ENCODE results near the gene SIRT3. TPM values are rescaled to one million over a fixed set of nuclear protein-coding genes. Genes with fewer than 3 reads are reported as not detected.
A peak's percentile ranks its signal among the peaks of the same experiment; 100 is the strongest.
"Not testable (repeated sequence)": the region's sequence is repeated elsewhere in the genome, so short reads cannot be mapped to it uniquely, and the experiment has no call there.

The SIRT3 gene
- total RNA-seq, 2 experiments from 2014 or later: 19.6 to 23.3 TPM

DNA sequence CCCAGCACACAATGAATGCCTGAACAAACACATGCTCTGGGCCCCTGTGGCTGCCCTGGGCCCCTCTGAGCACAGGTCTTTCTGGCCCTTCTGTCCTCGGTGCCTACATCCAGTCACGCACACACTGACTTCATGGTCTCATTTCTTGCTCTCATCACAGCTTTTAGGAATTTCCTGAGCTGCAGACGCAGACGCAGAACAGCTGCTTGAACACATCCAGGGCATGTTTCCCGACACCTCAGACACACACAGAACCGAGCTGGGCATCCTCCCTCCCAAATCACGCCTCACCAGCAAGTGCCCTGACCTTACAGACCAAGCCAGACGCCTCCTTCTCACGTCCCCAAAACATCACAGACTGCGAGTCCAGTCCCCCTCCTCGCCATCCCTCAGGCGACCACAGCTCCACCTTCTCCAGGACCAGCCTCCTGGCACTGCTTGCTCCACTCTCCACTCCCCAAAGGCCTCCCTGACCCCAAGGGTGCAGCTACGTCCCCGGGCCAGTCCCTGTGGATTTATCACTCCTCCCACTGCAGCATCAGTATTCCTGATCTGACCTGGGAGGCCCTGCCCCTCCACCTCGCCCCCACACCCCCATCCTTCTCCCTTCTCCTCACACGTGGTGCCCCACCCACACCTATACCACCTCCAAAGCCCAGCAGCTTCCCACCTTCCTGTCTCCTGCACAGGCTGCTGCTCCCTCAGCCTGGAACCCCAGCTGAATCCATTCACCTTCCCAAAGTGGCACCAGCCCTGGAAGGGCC, 12.9 kb downstream of the SIRT3 start:
- Mint-ChIP-seq H3K36me3 (ENCODE audit: low read depth) (peaks cover 4% of the 10 kb centered on the region), H3K9me3 (ENCODE audit: low read depth) (no peaks in the 10 kb centered on the region), H3K4me3 (no peak overlapping the region), H3K27ac (no peak overlapping the region), H3K4me1 (peaks cover 8% of the 10 kb centered on the region), H3K27me3 (no peaks in the 10 kb centered on the region)
- ATAC-seq (no peak), DNase-seq (no peak)
- POLR2A ChIA-PET: no interaction called here
- intact Hi-C loops (cut with DNase I, micrococcal nuclease): no loop called here
- CTCF ChIA-PET: interaction anchor here (1.7 kb wide), 1 partner anchor 27 kb away, joined by 6 read pairs; no protein-coding TSS in a partner anchor

DNA sequence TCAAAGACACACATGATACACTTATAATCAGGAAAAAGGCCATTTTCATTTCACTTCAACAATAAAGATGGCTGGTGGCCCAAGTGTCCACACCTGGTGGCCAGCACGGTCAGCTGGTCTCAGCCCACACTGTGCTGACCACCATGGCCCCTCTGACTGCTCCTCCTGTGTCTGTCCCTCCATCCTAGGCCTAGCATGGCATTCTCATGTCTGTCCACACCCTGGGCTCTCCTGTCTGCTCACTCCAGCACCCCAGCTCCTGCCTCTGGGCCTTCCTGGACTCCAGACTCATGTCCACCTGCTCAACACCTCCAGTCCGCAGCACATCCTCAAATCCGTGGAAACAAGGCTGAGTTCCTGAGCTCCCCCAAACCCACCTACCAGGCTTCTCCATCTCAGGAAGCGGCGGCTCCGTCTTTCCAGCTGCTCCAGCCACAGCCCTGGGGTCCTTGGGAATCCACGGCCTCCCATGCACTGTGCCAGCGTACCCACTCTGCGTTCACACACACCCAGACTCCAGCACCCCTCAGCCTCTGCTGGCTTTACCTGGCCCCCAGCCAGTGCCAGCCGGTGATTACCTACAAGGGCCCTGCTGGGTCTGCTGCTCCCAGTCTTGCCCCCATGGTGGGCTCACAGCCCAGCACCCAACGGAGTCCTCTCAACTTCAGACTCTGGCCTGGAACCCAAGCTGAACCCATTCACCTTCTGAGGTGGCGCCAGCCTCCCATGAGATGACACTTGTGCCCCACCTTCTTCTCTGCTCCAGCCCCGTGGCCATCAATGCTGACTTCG, 13.9 kb downstream of the SIRT3 start:
- H3K4me3 Mint-ChIP-seq: no peak overlapping the region
- H3K4me1 Mint-ChIP-seq: peaks cover 15% of the 10 kb centered on the region
- DNase-seq: no peak
- H3K9me3 Mint-ChIP-seq (ENCODE audit: low read depth): no peaks in the 10 kb centered on the region
- peaks cover 6% of the 10 kb centered on the region for H3K36me3 Mint-ChIP-seq (ENCODE audit: low read depth)
- H3K27ac Mint-ChIP-seq: no peak overlapping the region
- no peaks in the 10 kb centered on the region for H3K27me3 Mint-ChIP-seq
- ChIA-PET POLR2A (no interaction called here), CTCF (interaction anchor here (0.5 to 1.7 kb wide), 2 partner anchors 28 to 200 kb away, joined by 4 to 6 read pairs; no protein-coding TSS in a partner anchor)
- ATAC-seq: no peak
- intact Hi-C loops (cut with DNase I, micrococcal nuclease): no loop called here

DNA sequence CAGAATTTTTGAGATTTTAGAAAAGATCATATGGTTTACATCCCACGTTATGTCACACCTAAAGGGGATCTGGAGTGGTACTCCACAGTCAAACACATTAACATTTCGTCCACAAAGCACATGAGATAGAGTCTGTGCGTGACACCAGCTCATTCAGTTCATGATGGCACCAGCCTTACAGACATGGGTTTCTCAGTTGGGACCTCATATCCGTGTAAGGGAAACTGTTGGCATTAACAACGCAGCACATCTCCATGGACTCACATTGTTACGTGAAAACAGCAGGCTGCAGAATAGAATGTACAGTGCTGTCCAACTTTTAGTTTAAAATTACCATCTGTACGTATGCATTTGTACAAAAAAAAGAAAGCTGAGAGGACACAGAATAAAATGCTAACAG, 14.6 kb downstream of the SIRT3 start:
- Mint-ChIP-seq H3K27me3 (no peaks in the 10 kb centered on the region), H3K4me3 (no peak overlapping the region), H3K4me1 (peaks cover 15% of the 10 kb centered on the region), H3K27ac (no peak overlapping the region), H3K36me3 (ENCODE audit: low read depth) (peaks cover 6% of the 10 kb centered on the region), H3K9me3 (ENCODE audit: low read depth) (no peaks in the 10 kb centered on the region)
- POLR2A ChIA-PET: no interaction called here
- DNase-seq: no peak
- CTCF ChIA-PET: interaction anchor here (1.2 to 1.7 kb wide), 2 partner anchors 28 to 29 kb away, joined by 5 to 6 read pairs; no protein-coding TSS in a partner anchor
- intact Hi-C loops (cut with DNase I, micrococcal nuclease): no loop called here
- no peak for ATAC-seq

DNA sequence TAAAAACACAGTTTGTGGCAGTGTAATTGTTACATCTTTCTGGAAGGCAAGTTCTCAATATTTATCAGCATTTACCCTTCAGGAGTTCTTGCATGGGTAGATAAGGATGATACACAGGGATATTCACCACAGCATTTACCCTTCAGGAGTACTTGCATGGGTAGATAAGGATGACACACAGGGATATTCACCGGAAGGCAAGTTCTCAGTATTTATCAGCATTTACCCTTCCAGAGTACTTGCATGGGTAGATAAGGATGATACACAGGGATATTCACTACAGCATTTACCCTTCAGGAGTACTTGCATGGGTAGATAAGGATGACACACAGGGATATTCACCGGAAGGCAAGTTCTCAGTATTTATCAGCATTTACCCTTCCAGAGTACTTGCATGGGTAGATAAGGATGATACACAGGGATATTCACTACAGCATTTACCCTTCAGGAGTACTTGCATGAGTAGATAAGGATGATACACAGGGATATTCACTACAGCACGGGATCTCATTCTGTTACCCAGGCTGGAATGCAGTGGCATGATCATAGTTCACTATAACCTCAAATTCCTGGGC, 15.4 kb downstream of the SIRT3 start:
- POLR2A ChIA-PET: not testable (repeated sequence)
- CTCF ChIA-PET: interaction anchor here (1.2 kb wide), 1 partner anchor 28 kb away, joined by 5 read pairs; no protein-coding TSS in a partner anchor

DNA sequence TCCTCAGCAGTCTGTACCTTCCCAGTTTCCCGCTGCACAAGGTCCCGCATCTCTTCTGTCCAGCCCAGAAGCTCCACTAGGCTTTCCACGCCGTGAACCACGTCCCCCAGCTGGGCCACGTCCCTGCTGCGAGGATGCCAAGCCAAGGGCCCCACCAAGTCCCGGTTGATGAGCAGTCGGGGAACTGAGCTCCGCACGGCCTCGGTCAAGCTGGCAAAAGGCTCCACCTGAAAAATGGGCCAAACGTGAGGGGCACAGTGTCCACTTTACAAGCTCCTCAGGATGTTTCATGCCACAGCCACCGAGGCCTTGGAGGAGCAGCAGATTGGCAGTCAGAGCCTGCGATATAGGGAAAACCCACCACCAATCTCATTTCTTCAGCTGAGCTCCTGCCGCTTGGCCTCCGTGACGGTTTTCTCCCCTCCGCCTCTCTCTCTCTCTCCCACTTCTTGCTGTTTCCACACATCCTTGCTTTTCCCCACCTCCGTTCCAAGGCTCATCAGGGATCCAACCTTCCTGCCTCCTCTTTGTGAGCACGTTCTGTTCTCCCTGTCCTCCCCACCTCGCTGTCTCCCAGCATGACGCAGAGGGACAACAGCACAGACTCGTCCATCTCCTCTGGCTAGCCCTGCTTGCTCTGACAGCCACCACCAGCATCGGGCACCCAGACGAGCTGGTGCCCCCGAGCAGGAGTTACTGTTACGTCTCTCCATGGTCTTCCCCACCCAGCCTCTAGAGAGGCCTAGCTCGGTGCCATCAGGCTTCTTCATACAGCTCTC, 17.1 kb downstream of the SIRT3 start:
- intact Hi-C loops (cut with DNase I, micrococcal nuclease): no loop called here
- DNase-seq (no peak), ATAC-seq (no peak)
- ChIA-PET CTCF (interaction anchor here (0.7 to 1.4 kb wide), 4 partner anchors 10 to 127 kb away, joined by 3 to 6 read pairs (median 4); partner anchors contain the start of genes BET1L and RIC8A), POLR2A (no interaction called here)
- no peaks in the 10 kb centered on the region for H3K9me3 Mint-ChIP-seq (ENCODE audit: low read depth)
- H3K4me3 Mint-ChIP-seq: no peak overlapping the region
- H3K36me3 Mint-ChIP-seq (ENCODE audit: low read depth): peaks cover 23% of the 10 kb centered on the region
- H3K4me1 Mint-ChIP-seq: peaks cover 8% of the 10 kb centered on the region
- no peaks in the 10 kb centered on the region for H3K27me3 Mint-ChIP-seq
- no peak overlapping the region for H3K27ac Mint-ChIP-seq

More for the DNA sequence above, 15.4 kb downstream of the SIRT3 start:
- ATAC-seq; intact Hi-C loops (cut with DNase I, micrococcal nuclease); H3K9me3 Mint-ChIP-seq (ENCODE audit: low read depth); H3K36me3 Mint-ChIP-seq (ENCODE audit: low read depth); DNase-seq; H3K4me3 Mint-ChIP-seq; H3K27me3 Mint-ChIP-seq; H3K27ac Mint-ChIP-seq: not testable (repeated sequence)
- peaks cover 12% of the 10 kb centered on the region for H3K4me1 Mint-ChIP-seq

DNA sequence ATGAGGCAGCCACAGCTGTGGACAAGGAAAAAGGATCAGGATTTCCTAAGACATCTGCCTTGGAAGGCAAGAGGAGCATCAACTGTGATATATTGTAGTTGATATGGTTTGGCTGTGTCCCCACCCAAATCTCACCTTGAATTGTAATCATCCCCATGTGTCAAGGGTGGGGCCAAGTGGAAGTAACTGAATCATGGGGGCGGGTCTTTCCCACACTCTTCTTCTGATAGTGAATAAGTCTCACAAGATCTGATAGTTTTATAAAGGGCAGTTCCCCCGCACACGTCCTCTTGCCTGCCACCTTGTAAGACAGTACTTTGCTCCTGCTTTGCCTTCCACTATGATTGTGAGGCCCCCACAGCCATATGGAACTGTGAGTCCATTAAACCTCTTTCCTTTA, 18.4 kb downstream of the SIRT3 start:
- peaks cover 30% of the 10 kb centered on the region for H3K36me3 Mint-ChIP-seq (ENCODE audit: low read depth)
- ChIA-PET CTCF (interaction anchor here (1.5 to 1.6 kb wide), 2 partner anchors 10 to 29 kb away, joined by 3 to 4 read pairs; no protein-coding TSS in a partner anchor), POLR2A (no interaction called here)
- intact Hi-C loops (cut with DNase I, micrococcal nuclease): no loop called here
- H3K4me3 Mint-ChIP-seq: no peak overlapping the region
- no peak for ATAC-seq
- no peak overlapping the region for H3K27ac Mint-ChIP-seq
- no peaks in the 10 kb centered on the region for H3K27me3 Mint-ChIP-seq
- peaks cover 8% of the 10 kb centered on the region for H3K4me1 Mint-ChIP-seq
- DNase-seq: no peak
- no peaks in the 10 kb centered on the region for H3K9me3 Mint-ChIP-seq (ENCODE audit: low read depth)

DNA sequence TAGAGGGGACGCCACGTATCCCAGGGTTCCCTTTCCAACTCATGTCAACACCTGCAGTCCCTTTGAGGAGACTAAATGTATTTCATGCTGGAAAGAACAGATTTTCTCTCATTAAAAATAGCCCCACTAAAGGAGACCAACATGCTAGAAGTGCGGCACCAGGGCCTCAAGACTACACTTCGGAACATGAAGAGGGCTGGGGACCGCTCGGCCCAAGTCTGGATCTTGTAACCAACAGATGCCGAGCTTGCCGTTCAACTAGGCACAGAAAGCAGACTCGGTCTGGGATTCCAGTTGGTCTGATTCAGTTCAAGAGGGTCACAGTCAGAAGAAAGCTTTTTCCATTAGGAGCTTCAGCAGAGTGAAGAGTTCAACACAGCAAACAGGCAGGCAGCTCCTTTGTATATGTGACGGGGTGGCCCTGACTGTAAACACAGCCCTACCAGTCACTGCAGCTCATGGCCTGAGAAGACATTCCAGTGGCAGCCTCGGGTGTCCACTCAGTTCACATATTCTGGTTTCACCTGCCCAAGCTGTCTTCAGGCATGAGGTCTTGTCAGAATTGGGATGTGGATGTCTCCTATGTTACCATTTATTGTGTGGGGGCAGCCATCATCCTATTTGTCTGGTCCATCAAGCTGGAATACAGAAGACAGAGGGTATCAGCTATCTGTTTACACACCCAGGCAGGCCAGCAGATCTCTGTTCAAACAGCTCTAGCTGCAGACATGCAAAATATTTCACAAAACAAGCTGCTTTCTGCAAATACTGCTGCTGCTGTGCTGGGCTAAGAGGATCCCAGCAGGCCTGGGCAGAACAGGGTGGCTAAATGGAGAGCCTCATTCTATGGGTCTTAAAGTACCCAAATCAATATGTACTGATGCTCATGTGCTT, 19.8 kb downstream of the SIRT3 start:
- no peaks in the 10 kb centered on the region for H3K27me3 Mint-ChIP-seq
- H3K36me3 Mint-ChIP-seq (ENCODE audit: low read depth): peaks cover 41% of the 10 kb centered on the region

DNA sequence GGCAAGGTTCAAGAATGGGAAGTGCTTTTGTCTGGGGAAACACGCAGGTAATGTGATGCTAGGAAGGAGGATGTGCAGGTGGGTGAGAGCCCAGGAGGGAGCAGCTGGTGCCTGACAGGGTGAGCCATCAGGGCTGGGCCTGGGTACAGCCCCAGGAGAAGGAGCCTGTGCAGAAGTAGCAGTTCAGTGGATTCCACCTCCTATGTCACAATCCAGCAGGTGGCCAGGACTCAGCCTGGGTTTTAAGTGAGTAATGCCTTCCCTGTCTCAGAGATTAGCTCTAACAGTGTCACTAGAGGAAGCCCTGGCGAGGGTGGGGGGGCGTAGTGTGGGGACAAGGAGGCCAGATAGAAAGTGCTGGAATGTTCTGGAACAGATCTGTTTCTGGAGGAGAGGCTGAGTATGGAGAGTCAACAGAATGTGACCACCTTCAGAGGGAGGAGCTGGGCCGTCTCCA, 20.5 kb downstream of the SIRT3 start:
- Mint-ChIP-seq H3K4me3 (no peak overlapping the region), H3K36me3 (ENCODE audit: low read depth) (peaks cover 48% of the 10 kb centered on the region), H3K4me1 (peaks cover 13% of the 10 kb centered on the region), H3K9me3 (ENCODE audit: low read depth) (no peaks in the 10 kb centered on the region), H3K27me3 (no peaks in the 10 kb centered on the region), H3K27ac (peak overlapping the region; percentile 63)
- ATAC-seq: no peak
- no peak for DNase-seq
- intact Hi-C loops (cut with DNase I, micrococcal nuclease): no loop called here
- ChIA-PET POLR2A (no interaction called here), CTCF (interaction anchor here (0.6 to 1.6 kb wide), 3 partner anchors 9 to 90 kb away, joined by 3 to 5 read pairs (median 5); partner anchors contain the start of genes BET1L and RIC8A)

More for the DNA sequence above, 19.8 kb downstream of the SIRT3 start:
- no peak overlapping the region for H3K4me3 Mint-ChIP-seq
- H3K4me1 Mint-ChIP-seq: peaks cover 11% of the 10 kb centered on the region
- peak overlapping the region; percentile 63 for H3K27ac Mint-ChIP-seq
- DNase-seq: no peak
- intact Hi-C loops (cut with DNase I, micrococcal nuclease): no loop called here
- no peak for ATAC-seq
- ChIA-PET CTCF (interaction anchor here (1.1 to 1.6 kb wide), 7 partner anchors 9 to 89 kb away, joined by 3 to 5 read pairs (median 4); partner anchors contain the start of genes BET1L and RIC8A), POLR2A (interaction anchor here (0.8 kb wide), 1 partner anchor 9 kb away, joined by 3 read pairs; the partner anchor contains the start of genes BET1L and RIC8A)
- no peaks in the 10 kb centered on the region for H3K9me3 Mint-ChIP-seq (ENCODE audit: low read depth)

DNA sequence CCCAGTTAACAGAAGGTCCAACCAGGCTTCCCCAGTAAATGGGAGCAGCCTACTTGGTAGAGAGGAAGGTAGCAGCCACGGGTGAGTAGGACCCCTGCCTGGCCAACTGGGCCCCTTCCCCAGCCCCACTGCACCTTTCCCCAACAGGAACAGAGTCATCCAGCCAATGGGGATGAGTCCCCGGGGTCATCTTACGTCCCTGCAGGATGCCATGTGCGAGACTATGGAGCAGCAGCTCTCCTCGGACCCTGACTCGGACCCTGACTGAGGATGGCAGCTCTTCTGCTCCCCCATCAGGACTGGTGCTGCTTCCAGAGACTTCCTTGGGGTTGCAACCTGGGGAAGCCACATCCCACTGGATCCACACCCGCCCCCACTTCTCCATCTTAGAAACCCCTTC, 22.1 kb downstream of the SIRT3 start:
- Mint-ChIP-seq H3K27ac (no peak overlapping the region), H3K27me3 (no peaks in the 10 kb centered on the region), H3K36me3 (ENCODE audit: low read depth) (peaks cover 54% of the 10 kb centered on the region), H3K4me1 (peaks cover 26% of the 10 kb centered on the region), H3K9me3 (ENCODE audit: low read depth) (no peaks in the 10 kb centered on the region), H3K4me3 (no peak overlapping the region)
- POLR2A ChIA-PET: interaction anchor here (0.6 kb wide), 1 partner anchor 141 kb away, joined by 3 read pairs; no protein-coding TSS in a partner anchor
- intact Hi-C loops (cut with DNase I, micrococcal nuclease): no loop called here
- no peak for DNase-seq
- ATAC-seq: no peak
- CTCF ChIA-PET: no interaction called here

DNA sequence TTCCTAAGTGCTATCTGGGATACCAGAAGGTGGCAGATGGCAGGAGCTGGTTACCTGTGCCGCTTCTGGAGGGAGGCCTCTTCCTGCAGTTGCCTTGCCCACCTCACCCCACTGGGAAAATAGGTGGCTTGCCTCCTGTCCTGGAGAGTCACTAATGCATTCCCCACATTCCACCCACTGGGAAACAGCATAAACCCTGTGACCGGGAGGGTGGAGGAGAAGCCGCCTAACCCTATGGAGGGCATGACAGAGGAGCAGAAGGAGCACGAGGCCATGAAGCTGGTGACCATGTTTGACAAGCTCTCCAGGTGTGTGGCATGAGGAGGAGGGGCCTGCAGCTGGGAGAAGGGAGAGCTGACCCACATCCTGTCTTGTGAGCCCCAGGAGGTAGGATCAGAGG, 23.0 kb downstream of the SIRT3 start:
- Mint-ChIP-seq H3K36me3 (ENCODE audit: low read depth) (peaks cover 61% of the 10 kb centered on the region), H3K4me1 (peaks cover 26% of the 10 kb centered on the region), H3K4me3 (no peak overlapping the region), H3K27ac (peak overlapping the region; percentile 47), H3K27me3 (no peaks in the 10 kb centered on the region), H3K9me3 (ENCODE audit: low read depth) (no peaks in the 10 kb centered on the region)
- DNase-seq: no peak
- ATAC-seq: no peak
- CTCF ChIA-PET: no interaction called here
- POLR2A ChIA-PET: no interaction called here
- intact Hi-C loops (cut with DNase I, micrococcal nuclease): no loop called here
